H1 (cell line): ENCODE data around the gene CLCA4. TPM values are rescaled to one million over a fixed set of nuclear protein-coding genes. Genes with fewer than 3 reads are reported as not detected.

Experiments used
- CTCF ChIA-PET: fragments of 300-600 bp; sonication (Branson Sonifier 250); formaldehyde crosslinking; loops from one replicate; lab custom pipeline; 2021; ENCODE audit not compliant: partially characterized antibody; lab: Charles Lee
- POLR2A ChIA-PET: fragments of 300-600 bp; sonication (Branson Sonifier 250); formaldehyde crosslinking; loops from one replicate; lab custom pipeline; 2021; ENCODE audit warnings: inconsistent platforms; ENCODE audit not compliant: partially characterized antibody; lab: Charles Lee
- DNase-seq, 2 experiments: peaks; one replicate each; pipeline versions ENCODE4 v3.0.0 to v3.0.0-alpha.2; 2010 to 2022; ENCODE audit warnings: low spot score in 2 of 2, low read depth in 1 of 2, mixed read lengths in 1 of 2
- FAIRE-seq: peaks from 2 replicates; lab custom pipeline; 2011; peaks lifted over from hg19 to GRCh38; lab: Jason Lieb, UNC
- H2AFZ ChIP-seq: 2 replicates; pipeline ENCODE4 v1.8.1; 2012; ENCODE audit warnings: low read length, inconsistent platforms
- H2AK5ac ChIP-seq: 2 replicates; pipeline ENCODE4 v1.6.1; 2013; ENCODE audit warnings: low read depth, low read length
- H2BK120ac ChIP-seq: replicated peaks from 2 replicates; pipeline ENCODE3; 2013; ENCODE audit warnings: low read depth, low read length, inconsistent platforms
- H2BK12ac ChIP-seq: 2 replicates; pipeline ENCODE4 v1.6.1; 2013; ENCODE audit warnings: low read depth, low read length
- H2BK15ac ChIP-seq: 2 replicates; pipeline ENCODE4 v1.6.1; 2013; ENCODE audit warnings: low read length
- H2BK20ac ChIP-seq: 2 replicates; pipeline ENCODE4 v1.6.1; 2013; ENCODE audit warnings: low read length
- H2BK5ac ChIP-seq: 2 replicates; pipeline ENCODE4 v1.6.1; 2013; ENCODE audit warnings: low read depth, low read length
- H3K14ac ChIP-seq: 2 replicates; pipeline ENCODE4 v1.6.1; 2013; ENCODE audit warnings: inconsistent platforms; ENCODE audit not compliant: insufficient read length
- H3K18ac ChIP-seq: 2 replicates; pipeline ENCODE4 v1.6.1; 2013; ENCODE audit warnings: low read length; ENCODE audit errors: extremely low read depth
- H3K23ac ChIP-seq: 2 replicates; pipeline ENCODE4 v1.6.1; 2013; ENCODE audit warnings: inconsistent platforms; ENCODE audit not compliant: insufficient read length
- H3K23me2 ChIP-seq: 2 replicates; pipeline ENCODE4 v1.6.1; 2013; ENCODE audit warnings: low read depth, low read length
- H3K27ac ChIP-seq: 2 replicates; pipeline ENCODE4 v1.6.1; 2011; ENCODE audit warnings: low read depth, low read length, inconsistent platforms
- H3K27me3 ChIP-seq, 4 experiments: replicated peaks in 1 of 4; 1 replicate in 1 of 4; 2 replicates in 3 of 4; pipeline versions ENCODE4 v1.6.1 to v1.8.1; 2011 to 2013; ENCODE audit warnings: low read length in 3 of 4, mild to moderate bottlenecking in 3 of 4, inconsistent platforms in 2 of 4, mixed read lengths in 2 of 4, moderate library complexity in 1 of 4; ENCODE audit not compliant: control insufficient read depth in 3 of 4, insufficient read depth in 3 of 4; ENCODE audit errors: extremely low read depth in 1 of 4
- H3K36me3 ChIP-seq, 4 experiments: 2 replicates each; pipeline versions ENCODE4 v1.6.1 to v1.8.1; 2011 to 2013; ENCODE audit warnings: mild to moderate bottlenecking in 4 of 4, low read length in 3 of 4, moderate library complexity in 2 of 4, control low read depth in 1 of 4, inconsistent platforms in 1 of 4; ENCODE audit not compliant: insufficient read depth in 4 of 4, control insufficient read depth in 2 of 4
- H3K4ac ChIP-seq: replicated peaks from 2 replicates; pipeline ENCODE3; 2013; ENCODE audit warnings: low read length, low read depth, mixed read lengths, inconsistent platforms; ENCODE audit not compliant: insufficient read length
- H3K4me1 ChIP-seq, 4 experiments: replicated peaks in 1 of 4; 1 replicate in 1 of 4; 2 replicates in 3 of 4; pipeline versions ENCODE4 v1.6.1 to v1.8.1; 2011 to 2013; ENCODE audit warnings: low read length in 3 of 4, inconsistent platforms in 2 of 4, mixed read lengths in 1 of 4; ENCODE audit not compliant: insufficient read depth in 4 of 4, control insufficient read depth in 3 of 4
- H3K4me2 ChIP-seq, 2 experiments: 2 replicates each; pipeline versions ENCODE4 v1.6.1 to v1.8.1; 2011 to 2013; ENCODE audit warnings: low read depth in 2 of 2, low read length in 2 of 2, control low read depth in 1 of 2, inconsistent platforms in 1 of 2, mild to moderate bottlenecking in 1 of 2; ENCODE audit not compliant: insufficient read depth in 1 of 2
- H3K4me3 ChIP-seq, 4 experiments: fragments of 200-600, 300-600 bp in 1 of 4; sonication (generic), shearing (Covaris generic), sonication (Bioruptor Twin) in 1 of 4; 2 replicates each; pipeline versions ENCODE4 v1.5.1 to v1.8.1; 2011 to 2016; ENCODE audit warnings: low read length in 4 of 4, low read depth in 3 of 4, control low read depth in 2 of 4, inconsistent platforms in 2 of 4, mild to moderate bottlenecking in 2 of 4, mixed read lengths in 1 of 4, moderate library complexity in 1 of 4; ENCODE audit not compliant: insufficient read depth in 2 of 4; ENCODE audit errors: extremely low read depth in 1 of 4
- H3K56ac ChIP-seq: replicated peaks from 2 replicates; pipeline ENCODE3; 2013; ENCODE audit warnings: low read depth, mild to moderate bottlenecking, mixed read lengths, low read length, inconsistent platforms; ENCODE audit not compliant: insufficient read length
- H3K79me1 ChIP-seq: 2 replicates; pipeline ENCODE4 v1.6.1; 2013; ENCODE audit warnings: low read depth, low read length, control low read depth
- H3K79me2 ChIP-seq, 2 experiments: 2 replicates each; pipeline versions ENCODE4 v1.6.1 to v1.8.1; 2012 to 2013; ENCODE audit warnings: low read length in 2 of 2, mild to moderate bottlenecking in 2 of 2, inconsistent platforms in 1 of 2; ENCODE audit not compliant: insufficient read depth in 2 of 2, control insufficient read depth in 1 of 2
- H3K9ac ChIP-seq, 4 experiments: replicated peaks in 1 of 4; 1 replicate in 1 of 4; 2 replicates in 3 of 4; pipeline versions ENCODE4 v1.6.1 to v1.8.1; 2011 to 2013; ENCODE audit warnings: low read depth in 3 of 4, low read length in 3 of 4, control low read depth in 2 of 4, mild to moderate bottlenecking in 2 of 4, moderate library complexity in 2 of 4, inconsistent platforms in 1 of 4; ENCODE audit errors: extremely low read depth in 1 of 4
- H3K9me3 ChIP-seq, 2 experiments: 2 replicates each; pipeline versions ENCODE4 v1.6.1 to v1.8.1; 2012 to 2013; ENCODE audit warnings: mild to moderate bottlenecking in 2 of 2, moderate library complexity in 2 of 2, control low read depth in 1 of 2, inconsistent platforms in 1 of 2, low read depth in 1 of 2, low read length in 1 of 2, mixed read lengths in 1 of 2; ENCODE audit not compliant: insufficient read depth in 2 of 2
- H4K20me1 ChIP-seq, 2 experiments: replicated peaks in 1 of 2; 2 replicates each; pipeline versions ENCODE3 to v1.8.1; 2011 to 2013; ENCODE audit warnings: inconsistent platforms in 2 of 2, low read length in 2 of 2, mild to moderate bottlenecking in 1 of 2; ENCODE audit not compliant: insufficient read depth in 2 of 2, control insufficient read depth in 1 of 2
- H4K5ac ChIP-seq: 2 replicates; pipeline ENCODE4 v1.6.1; 2013; ENCODE audit warnings: low read length, low read depth, mixed read lengths, inconsistent platforms; ENCODE audit not compliant: insufficient read length
- H4K8ac ChIP-seq: 2 replicates; pipeline ENCODE4 v1.8.0; 2013; ENCODE audit warnings: mild to moderate bottlenecking, moderate library complexity, low read length, inconsistent platforms; ENCODE audit not compliant: insufficient read depth; ENCODE audit errors: extremely low read depth
- H4K91ac ChIP-seq: replicated peaks from 2 replicates; pipeline ENCODE3; 2013; ENCODE audit warnings: low read length, mixed read lengths, inconsistent platforms; ENCODE audit not compliant: insufficient read length
- BACH1 ChIP-seq: IDR thresholded peaks from 2 replicates; pipeline ENCODE4 v1.6.1; 2012; ENCODE audit warnings: low read length, improper control_type of control experiment
- CBX5 ChIP-seq: fragments of 300-800, 300-1000 bp; sonication (generic); IDR thresholded peaks from 2 replicates; pipeline ENCODE4 v1.7.1; 2016; ENCODE audit warnings: antibody characterized with exemption, low read length, low read depth
- CHD1 ChIP-seq: IDR thresholded peaks from 2 replicates; pipeline ENCODE4 v1.6.1; 2012; ENCODE audit warnings: low read depth, low read length, improper control_type of control experiment
- EGR1 ChIP-seq: IDR thresholded peaks from 2 replicates; pipeline ENCODE4 v1.6.1; 2011; ENCODE audit warnings: low read depth, low read length, borderline replicate concordance
- EP300 ChIP-seq, 2 experiments: IDR thresholded peaks; 1 replicate in 1 of 2; 2 replicates in 1 of 2; pipeline ENCODE4 v1.6.1; 2011 to 2012; ENCODE audit warnings: low read depth in 2 of 2, low read length in 2 of 2, mild to moderate bottlenecking in 2 of 2, borderline replicate concordance in 1 of 2, inconsistent platforms in 1 of 2, moderate library complexity in 1 of 2
- POLR2A ChIP-seq, 2 experiments: IDR thresholded peaks; 1 replicate in 1 of 2; 2 replicates in 1 of 2; pipeline ENCODE4 v1.6.1; 2011; ENCODE audit warnings: low read depth in 2 of 2, low read length in 2 of 2, mild to moderate bottlenecking in 2 of 2; ENCODE audit errors: control extremely low read depth in 1 of 2
- SP2 ChIP-seq: IDR thresholded peaks from 2 replicates; pipeline ENCODE4 v1.6.1; 2012; ENCODE audit warnings: mild to moderate bottlenecking, low read length, inconsistent platforms
- WGBS, 2 experiments: shearing (Covaris generic) in 1 of 2; methylation state at CpG; one replicate each; pipeline versions ENCODE4 v1.1.6 to v1.1.7; 2013 to 2015; ENCODE audit warnings: low lambda C conversion rate in 2 of 2, mixed read lengths in 2 of 2, inconsistent platforms in 1 of 2, low coverage in 1 of 2, missing lambda C conversion rate in 1 of 2; ENCODE audit not compliant: insufficient replicate concordance in 2 of 2, insufficient coverage in 1 of 2, insufficient read length in 1 of 2; ENCODE audit errors: extremely low coverage in 1 of 2, missing lambda C conversion rate in 1 of 2; 5-methylcytosine and 5-hydroxymethylcytosine counted together
- polyA plus RNA-seq, 7 experiments: library from polyadenylated mRNA; depleted of rRNA in 3 of 7; stranded (reverse) in 5 of 7; unstranded in 2 of 7; fragments of >200 nt in 5 of 7; fragments of 200-250 nt in 2 of 7; gene quantifications; 1 replicate in 5 of 7; 2 replicates in 1 of 7; 4 replicates in 1 of 7; pipeline versions ENCODE4 v1.2.1 to v1.2.3, GENCODE V29; 2011 to 2013; ENCODE audit warnings: missing spikeins in 2 of 7, mixed read lengths in 2 of 7
- total RNA-seq: library from RNA; stranded (reverse); fragmentation: NEBNext Ultra II Directional; extraction: Animal tissue kit (Norgen Biotek cat#: 25700); gene quantifications from 2 replicates; pipeline ENCODE4 v1.2.1, GENCODE V29; 2021
- TF ChIP-seq, protein P1 (sequence below): IDR thresholded peaks from 2 replicates; pipeline ENCODE4 v1.6.1; 2011; ENCODE audit warnings: low read depth, mild to moderate bottlenecking, low read length; ENCODE audit not compliant: insufficient read depth
- TF ChIP-seq, protein P2 (sequence below), 3 experiments: IDR thresholded peaks; 1 replicate in 2 of 3; 2 replicates in 1 of 3; pipeline versions ENCODE4 v1.5.1 to v1.6.1; 2011; ENCODE audit warnings: low read length in 3 of 3, mild to moderate bottlenecking in 3 of 3, inconsistent platforms in 2 of 3, low read depth in 1 of 3, moderate library complexity in 1 of 3; ENCODE audit not compliant: insufficient read depth in 1 of 3; ENCODE audit errors: control extremely low read depth in 1 of 3
- TF ChIP-seq, protein P3 (sequence below): IDR thresholded peaks from 2 replicates; pipeline ENCODE4 v1.6.1; 2011; ENCODE audit warnings: low read length, improper control_type of control experiment

CLCA4 gene
- total and polyA plus RNA-seq, 2 of the 8 experiments (the other 6 are each of a cell fraction or from before 2014, with no cell fraction given), result not detected

DNA sequence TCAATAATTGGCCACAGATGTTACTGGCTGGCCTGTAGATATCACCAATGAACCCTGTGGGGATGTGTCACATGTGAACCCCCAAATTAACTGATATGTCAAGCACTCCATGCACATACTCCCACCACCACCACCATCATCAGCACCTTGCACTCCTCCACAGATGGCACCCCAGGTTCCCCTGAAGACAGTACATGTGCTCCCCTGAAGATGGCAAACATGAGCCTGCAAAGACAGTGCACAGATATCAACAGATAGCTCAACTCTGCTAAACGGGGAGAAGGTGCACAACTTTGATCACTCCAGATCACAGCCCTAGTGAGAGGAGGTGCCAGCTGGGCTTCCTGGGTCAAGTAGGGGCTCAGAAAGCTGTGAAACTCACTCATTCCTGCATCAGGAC is 74.4 kb downstream of the CLCA4 start:
- Histone ChIP-seq H2BK20ac (no peak overlapping the region), H2BK5ac (no peak overlapping the region), H3K79me2 (no peaks in the 10 kb centered on the region), H4K20me1 (no peaks in the 10 kb centered on the region), H2BK15ac (no peak overlapping the region), H3K79me1 (no peaks in the 10 kb centered on the region), H2AFZ (no peak overlapping the region), H3K23me2 (no peaks in the 10 kb centered on the region), H4K8ac (no peak overlapping the region; the same call in 1 of the 2 replicates), H2AK5ac (no peak overlapping the region), H2BK12ac (no peak overlapping the region), H3K9me3 (no peaks in the 10 kb centered on the region), H3K4ac (no peak overlapping the region), H3K18ac (no peak overlapping the region), H2BK120ac (no peak overlapping the region), H3K56ac (no peak overlapping the region), H3K4me3 (no peak overlapping the region), H4K5ac (no peak overlapping the region), H3K4me1 (no peaks in the 10 kb centered on the region; a peak in 2 of 7 replicates), H3K14ac (no peak overlapping the region), H3K23ac (no peak overlapping the region), H3K4me2 (no peak overlapping the region), H3K9ac (no peak overlapping the region), H3K27ac (no peak overlapping the region), H3K36me3 (no peaks in the 10 kb centered on the region), H3K27me3 (no peaks in the 10 kb centered on the region), H4K91ac (no peak overlapping the region)
- CTCF ChIA-PET, result interaction anchor here (1.0 to 2.3 kb wide), 3 partner anchors 21 to 242 kb away, joined by 3 to 7 read pairs (median 3); no protein-coding TSS in a partner anchor
- POLR2A ChIA-PET, result interaction anchor here (1.0 kb wide), 1 partner anchor 50 kb away, joined by 3 read pairs; no protein-coding TSS in a partner anchor
- 82% methylated on average over 1 of the region's 1 CpG; no CpG with 5 or more reads in 1 of the 2 experiments for WGBS, 2 experiments
- DNase-seq (no peak), FAIRE-seq (no peak)
- TF ChIP-seq POLR2A (IDR thresholded peaks at IDR 0.05; ENCODE audit: control extremely low read depth in 1 of 2, low read depth in 2 of 2, low read length in 2 of 2), result no peak
- TF ChIP-seq, protein P1, sequence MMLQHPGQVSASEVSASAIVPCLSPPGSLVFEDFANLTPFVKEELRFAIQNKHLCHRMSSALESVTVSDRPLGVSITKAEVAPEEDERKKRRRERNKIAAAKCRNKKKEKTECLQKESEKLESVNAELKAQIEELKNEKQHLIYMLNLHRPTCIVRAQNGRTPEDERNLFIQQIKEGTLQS, result no peak
- TF ChIP-seq EP300 (IDR thresholded peaks at IDR 0.05; ENCODE audit: borderline replicate concordance in 1 of 2, low read depth in 2 of 2, low read length in 2 of 2), result no peak
- TF ChIP-seq CBX5, result no peak
- no peak for TF ChIP-seq CHD1
- TF ChIP-seq, protein P2, sequence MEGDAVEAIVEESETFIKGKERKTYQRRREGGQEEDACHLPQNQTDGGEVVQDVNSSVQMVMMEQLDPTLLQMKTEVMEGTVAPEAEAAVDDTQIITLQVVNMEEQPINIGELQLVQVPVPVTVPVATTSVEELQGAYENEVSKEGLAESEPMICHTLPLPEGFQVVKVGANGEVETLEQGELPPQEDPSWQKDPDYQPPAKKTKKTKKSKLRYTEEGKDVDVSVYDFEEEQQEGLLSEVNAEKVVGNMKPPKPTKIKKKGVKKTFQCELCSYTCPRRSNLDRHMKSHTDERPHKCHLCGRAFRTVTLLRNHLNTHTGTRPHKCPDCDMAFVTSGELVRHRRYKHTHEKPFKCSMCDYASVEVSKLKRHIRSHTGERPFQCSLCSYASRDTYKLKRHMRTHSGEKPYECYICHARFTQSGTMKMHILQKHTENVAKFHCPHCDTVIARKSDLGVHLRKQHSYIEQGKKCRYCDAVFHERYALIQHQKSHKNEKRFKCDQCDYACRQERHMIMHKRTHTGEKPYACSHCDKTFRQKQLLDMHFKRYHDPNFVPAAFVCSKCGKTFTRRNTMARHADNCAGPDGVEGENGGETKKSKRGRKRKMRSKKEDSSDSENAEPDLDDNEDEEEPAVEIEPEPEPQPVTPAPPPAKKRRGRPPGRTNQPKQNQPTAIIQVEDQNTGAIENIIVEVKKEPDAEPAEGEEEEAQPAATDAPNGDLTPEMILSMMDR (IDR thresholded peaks at IDR 0.05; ENCODE audit: control extremely low read depth in 1 of 3, insufficient read depth in 1 of 3, low read depth in 1 of 3, low read length in 3 of 3), result no peak
- TF ChIP-seq EGR1, result no peak
- TF ChIP-seq, protein P3, sequence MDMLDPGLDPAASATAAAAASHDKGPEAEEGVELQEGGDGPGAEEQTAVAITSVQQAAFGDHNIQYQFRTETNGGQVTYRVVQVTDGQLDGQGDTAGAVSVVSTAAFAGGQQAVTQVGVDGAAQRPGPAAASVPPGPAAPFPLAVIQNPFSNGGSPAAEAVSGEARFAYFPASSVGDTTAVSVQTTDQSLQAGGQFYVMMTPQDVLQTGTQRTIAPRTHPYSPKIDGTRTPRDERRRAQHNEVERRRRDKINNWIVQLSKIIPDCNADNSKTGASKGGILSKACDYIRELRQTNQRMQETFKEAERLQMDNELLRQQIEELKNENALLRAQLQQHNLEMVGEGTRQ, result no peak
- TF ChIP-seq BACH1, result no peak
- TF ChIP-seq SP2, result no peak
